RCC 7860 (cell line): ENCODE data around the gene PSMB9.

Experiments used
- DNase-seq: peaks from one replicate; pipeline ENCODE4 v3.0.0-alpha.2; 2015; ENCODE audit warnings: low spot score
- FAIRE-seq: peaks from 2 replicates; lab custom pipeline; 2012; peaks lifted over from hg19 to GRCh38; lab: Jason Lieb, UNC

The PSMB9 gene

GRCh38 chr6:32894085-32895005 is 40.4 kb downstream of the PSMB9 start:
- peak; percentile 76 for DNase-seq
- no peak for FAIRE-seq

- DNase-seq, result no peak
- FAIRE-seq, result no peak
Measured at GRCh38 chr6:32895006-32895345, 41.0 kb downstream of the PSMB9 start.

GRCh38 chr6:32903952-32904351 is 50.0 kb downstream of the PSMB9 start:
- FAIRE-seq, result no peak
- no peak for DNase-seq

- DNase-seq, result no peak
- peak; percentile 27 for FAIRE-seq
Measured at GRCh38 chr6:32905078-32905477, 51.1 kb downstream of the PSMB9 start.

- peak; percentile 96 for FAIRE-seq
- peak; percentile 78 for DNase-seq
Measured at GRCh38 chr6:32906539-32906938, 52.5 kb downstream of the PSMB9 start.

GRCh38 chr6:32908897-32909296 is 54.9 kb downstream of the PSMB9 start:
- FAIRE-seq, result peak; percentile 96

More at GRCh38 chr6:32908897-32909296, 54.9 kb downstream of the PSMB9 start:
- peak; percentile 28 for DNase-seq
